Keratinocyte (primary cell): ENCODE measurements around the gene ATP2B2. TPM values are rescaled to one million over a fixed set of nuclear protein-coding genes. Genes with fewer than 3 reads are reported as not detected.

Experiments
- DNase-seq: peaks from one replicate; pipeline ENCODE4 v3.0.0-alpha.2; 2011; ENCODE audit warnings: low read depth, missing footprints, low spot score
- FAIRE-seq: peaks from 2 replicates; lab custom pipeline; 2011; peaks lifted over from hg19 to GRCh38; lab: Jason Lieb, UNC
- H2AFZ ChIP-seq: 2 replicates; pipeline ENCODE4 v1.6.0; 2012; ENCODE audit warnings: low read length, control low read depth, inconsistent platforms; ENCODE audit not compliant: control insufficient read depth
- H3K27ac ChIP-seq: 2 replicates; pipeline ENCODE4 v1.5.1; 2011; ENCODE audit warnings: low read length; ENCODE audit not compliant: control insufficient read depth, insufficient read depth
- H3K27me3 ChIP-seq: 3 replicates; pipeline ENCODE4 v1.6.0; 2011; ENCODE audit warnings: low read length; ENCODE audit not compliant: control insufficient read depth, insufficient read depth; ENCODE audit errors: extremely low read depth
- H3K36me3 ChIP-seq, 2 experiments: 2 replicates in 1 of 2; 3 replicates in 1 of 2; pipeline ENCODE4 v1.5.1; 2011; ENCODE audit warnings: low read length in 2 of 2, mild to moderate bottlenecking in 1 of 2; ENCODE audit not compliant: control insufficient read depth in 2 of 2, insufficient read depth in 2 of 2; ENCODE audit errors: extremely low read depth in 1 of 2
- H3K4me1 ChIP-seq: 3 replicates; pipeline ENCODE4 v1.5.1; 2011; ENCODE audit warnings: low read length; ENCODE audit not compliant: control insufficient read depth, insufficient read depth; ENCODE audit errors: extremely low read depth
- H3K4me2 ChIP-seq: 3 replicates; pipeline ENCODE4 v1.6.0; 2011; ENCODE audit warnings: low read depth, low read length; ENCODE audit not compliant: control insufficient read depth, insufficient read depth; ENCODE audit errors: extremely low read depth
- H3K4me3 ChIP-seq, 3 experiments: fragments of 200-600 bp in 1 of 3; sonication (generic) in 1 of 3; 2 replicates in 2 of 3; 3 replicates in 1 of 3; pipeline ENCODE4 v1.5.1; 2011 to 2016; ENCODE audit warnings: low read length in 3 of 3, mild to moderate bottlenecking in 3 of 3, control low read depth in 2 of 3, inconsistent platforms in 1 of 3, low read depth in 1 of 3, mixed read lengths in 1 of 3, mixed run types in 1 of 3, moderate library complexity in 1 of 3; ENCODE audit not compliant: control insufficient read depth in 2 of 3, insufficient read depth in 2 of 3; ENCODE audit errors: extremely low read depth in 1 of 3
- H3K79me2 ChIP-seq: 2 replicates; pipeline ENCODE4 v1.6.0; 2012; ENCODE audit warnings: low read length; ENCODE audit not compliant: control insufficient read depth, insufficient read depth
- H3K9ac ChIP-seq: 3 replicates; pipeline ENCODE4 v1.6.0; 2011; ENCODE audit warnings: low read length; ENCODE audit not compliant: control insufficient read depth, insufficient read depth; ENCODE audit errors: extremely low read depth
- H3K9me1 ChIP-seq: 3 replicates; pipeline ENCODE4 v1.6.0; 2011; ENCODE audit warnings: low read length; ENCODE audit not compliant: control insufficient read depth, insufficient read depth; ENCODE audit errors: extremely low read depth
- H3K9me3 ChIP-seq: 2 replicates; pipeline ENCODE4 v1.5.1; 2012; ENCODE audit warnings: low read depth, low read length; ENCODE audit not compliant: control insufficient read depth
- H4K20me1 ChIP-seq: 3 replicates; pipeline ENCODE4 v1.6.0; 2011; ENCODE audit warnings: low read length; ENCODE audit not compliant: control insufficient read depth, insufficient read depth; ENCODE audit errors: extremely low read depth
- CTCF ChIP-seq, 3 experiments: IDR thresholded peaks in 1 of 3; conservative IDR thresholded peaks in 1 of 3; optimal IDR thresholded peaks in 1 of 3; 2 replicates in 2 of 3; 3 replicates in 1 of 3; pipeline versions ENCODE3 to v1.5.1; 2011; ENCODE audit warnings: low read length in 3 of 3, mild to moderate bottlenecking in 3 of 3, moderate library complexity in 2 of 3, control low read depth in 1 of 3, inconsistent platforms in 1 of 3; ENCODE audit not compliant: insufficient read depth in 2 of 3; ENCODE audit errors: extremely low read depth in 1 of 3
- EZH2 ChIP-seq: IDR thresholded peaks from one replicate; pipeline ENCODE4 v1.6.1; 2012; ENCODE audit warnings: inconsistent platforms, mild to moderate bottlenecking, low read length, moderate library complexity
- dilution Hi-C: fragments of 300-500 bp; cut with MboI; formaldehyde crosslinking; loops from one replicate; pipeline ENCODE4 v1.7.0; 2020; ENCODE audit warnings: low sequenced_read_pairs; ENCODE audit not compliant: extremely low pct_ligation_motif_present
- polyA plus RNA-seq, 5 experiments: library from polyadenylated mRNA; depleted of rRNA in 3 of 5; stranded (reverse) in 3 of 5; stranded (forward) in 1 of 5; unstranded in 1 of 5; fragments of >200 nt; gene quantifications; 1 replicate in 1 of 5; 2 replicates in 3 of 5; 3 replicates in 1 of 5; pipeline versions ENCODE4 v1.2.1 to v1.2.3, GENCODE V29; 2011 to 2012; ENCODE audit warnings: missing spikeins in 2 of 5, low read depth in 1 of 5, low replicate concordance in 1 of 5

Gene ATP2B2
- polyA plus RNA-seq, 1 donor (not counting 4 experiments of a cell fraction or from before 2014, with no cell fraction given), result not detected

GRCh38 chr3:10479311-10479710 lies 26.1 kb downstream of the ATP2B2 start:
- peaks cover 12% of the 10 kb centered on the region for H3K27me3 ChIP-seq
- DNase-seq, result no peak

GRCh38 chr3:10475983-10476382 lies 29.4 kb downstream of the ATP2B2 start:
- H3K9ac ChIP-seq, result no peak overlapping the region
- no peaks in the 10 kb centered on the region for H3K9me3 ChIP-seq
- dilution Hi-C loops, result no loop called here
- no peaks in the 10 kb centered on the region for H3K36me3 ChIP-seq
- H4K20me1 ChIP-seq, result no peaks in the 10 kb centered on the region
- H3K4me3 ChIP-seq, result no peak overlapping the region
- H3K79me2 ChIP-seq, result no peaks in the 10 kb centered on the region
- H2AFZ ChIP-seq, result no peak overlapping the region
- TF ChIP-seq EZH2, result no peak
- TF ChIP-seq CTCF (optimal IDR thresholded peaks at IDR 0.05 in 1 of 3, IDR thresholded peaks at IDR 0.05 in 1 of 3, conservative IDR thresholded peaks at IDR 0.05 in 1 of 3; ENCODE audit: extremely low read depth in 1 of 3, insufficient read depth in 2 of 3, low read length in 3 of 3), result no peak
- FAIRE-seq, result no peak
- H3K4me1 ChIP-seq, result no peaks in the 10 kb centered on the region
- H3K27ac ChIP-seq, result no peak overlapping the region
- H3K27me3 ChIP-seq, result peaks cover 22% of the 10 kb centered on the region
- H3K4me2 ChIP-seq, result no peak overlapping the region
- no peaks in the 10 kb centered on the region for H3K9me1 ChIP-seq
- no peak for DNase-seq

More at GRCh38 chr3:10479311-10479710, 26.1 kb downstream of the ATP2B2 start:
- H3K4me3 ChIP-seq, result no peak overlapping the region
- H3K36me3 ChIP-seq, result no peaks in the 10 kb centered on the region
- no peak overlapping the region for H3K27ac ChIP-seq
- TF ChIP-seq EZH2 (no peak), CTCF (optimal IDR thresholded peaks at IDR 0.05 in 1 of 3, IDR thresholded peaks at IDR 0.05 in 1 of 3, conservative IDR thresholded peaks at IDR 0.05 in 1 of 3; ENCODE audit: extremely low read depth in 1 of 3, insufficient read depth in 2 of 3, low read length in 3 of 3) (no peak)
- H4K20me1 ChIP-seq, result peaks cover 3% of the 10 kb centered on the region
- H3K9me3 ChIP-seq, result no peaks in the 10 kb centered on the region
- H3K4me2 ChIP-seq, result no peak overlapping the region
- no peaks in the 10 kb centered on the region for H3K4me1 ChIP-seq
- dilution Hi-C loops, result no loop called here
- no peaks in the 10 kb centered on the region for H3K79me2 ChIP-seq
- H2AFZ ChIP-seq, result no peak overlapping the region
- H3K9me1 ChIP-seq, result no peaks in the 10 kb centered on the region
- FAIRE-seq, result no peak
- no peak overlapping the region for H3K9ac ChIP-seq
